ENCODE results near the gene CCAR1.
A peak's percentile ranks its signal among the peaks of the same experiment; 100 is the strongest.
"Not testable (repeated sequence)": the region's sequence is repeated elsewhere in the genome, so short reads cannot be mapped to it uniquely, and the experiment has no call there.

CCAR1 gene, protein sequence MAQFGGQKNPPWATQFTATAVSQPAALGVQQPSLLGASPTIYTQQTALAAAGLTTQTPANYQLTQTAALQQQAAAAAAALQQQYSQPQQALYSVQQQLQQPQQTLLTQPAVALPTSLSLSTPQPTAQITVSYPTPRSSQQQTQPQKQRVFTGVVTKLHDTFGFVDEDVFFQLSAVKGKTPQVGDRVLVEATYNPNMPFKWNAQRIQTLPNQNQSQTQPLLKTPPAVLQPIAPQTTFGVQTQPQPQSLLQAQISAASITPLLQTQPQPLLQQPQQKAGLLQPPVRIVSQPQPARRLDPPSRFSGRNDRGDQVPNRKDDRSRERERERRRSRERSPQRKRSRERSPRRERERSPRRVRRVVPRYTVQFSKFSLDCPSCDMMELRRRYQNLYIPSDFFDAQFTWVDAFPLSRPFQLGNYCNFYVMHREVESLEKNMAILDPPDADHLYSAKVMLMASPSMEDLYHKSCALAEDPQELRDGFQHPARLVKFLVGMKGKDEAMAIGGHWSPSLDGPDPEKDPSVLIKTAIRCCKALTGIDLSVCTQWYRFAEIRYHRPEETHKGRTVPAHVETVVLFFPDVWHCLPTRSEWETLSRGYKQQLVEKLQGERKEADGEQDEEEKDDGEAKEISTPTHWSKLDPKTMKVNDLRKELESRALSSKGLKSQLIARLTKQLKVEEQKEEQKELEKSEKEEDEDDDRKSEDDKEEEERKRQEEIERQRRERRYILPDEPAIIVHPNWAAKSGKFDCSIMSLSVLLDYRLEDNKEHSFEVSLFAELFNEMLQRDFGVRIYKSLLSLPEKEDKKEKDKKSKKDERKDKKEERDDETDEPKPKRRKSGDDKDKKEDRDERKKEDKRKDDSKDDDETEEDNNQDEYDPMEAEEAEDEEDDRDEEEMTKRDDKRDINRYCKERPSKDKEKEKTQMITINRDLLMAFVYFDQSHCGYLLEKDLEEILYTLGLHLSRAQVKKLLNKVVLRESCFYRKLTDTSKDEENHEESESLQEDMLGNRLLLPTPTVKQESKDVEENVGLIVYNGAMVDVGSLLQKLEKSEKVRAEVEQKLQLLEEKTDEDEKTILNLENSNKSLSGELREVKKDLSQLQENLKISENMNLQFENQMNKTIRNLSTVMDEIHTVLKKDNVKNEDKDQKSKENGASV
- total RNA-seq = 137 to 173 (median 163) reads per million in 9 experiments

DNA sequence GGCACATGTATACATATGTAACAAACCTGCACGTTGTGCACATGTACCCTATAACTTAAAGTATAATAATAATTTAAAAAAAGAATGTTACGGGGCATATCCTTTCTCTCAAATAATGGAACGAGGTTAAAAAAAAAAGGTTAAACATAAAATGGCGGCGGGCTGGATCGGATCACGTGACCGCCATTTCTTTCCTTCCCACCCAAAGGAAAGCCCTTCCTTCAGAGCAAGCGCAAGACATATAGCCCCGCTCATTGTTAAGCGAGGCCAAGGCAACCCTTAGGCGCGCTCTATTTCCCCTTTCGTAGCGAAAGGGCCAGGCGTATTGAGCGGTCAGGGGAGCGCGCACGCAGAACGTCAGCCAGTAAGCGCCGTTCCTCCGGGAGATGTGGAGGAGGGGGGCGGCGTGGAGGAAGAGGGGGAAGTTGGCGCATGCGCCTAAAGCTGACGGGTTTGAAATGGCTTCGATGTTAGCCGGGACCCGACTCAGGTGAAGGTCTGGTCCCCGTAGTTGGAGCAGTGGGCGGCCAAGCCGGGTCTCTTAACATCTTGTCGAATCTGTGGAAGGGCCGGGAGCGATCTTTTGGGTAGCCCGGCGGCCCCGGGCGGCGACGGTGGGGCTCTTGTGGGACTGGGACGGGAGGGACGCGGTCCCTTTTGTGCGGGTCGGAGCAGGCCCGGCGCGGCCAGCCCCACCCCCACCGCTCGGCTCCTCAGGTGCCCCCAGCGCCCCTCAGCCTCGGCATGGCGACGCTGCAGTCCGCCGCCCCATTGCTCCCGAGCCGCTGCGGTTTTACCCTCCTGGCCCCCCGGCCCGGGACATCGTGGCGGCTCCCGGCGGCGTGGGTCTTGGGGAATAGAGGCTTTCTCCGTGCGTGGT lies at the start of gene CCAR1:
CCAR1 (plus strand) TSS at position 447 of the 880 bp plus-strand sequence. CDS start 1,266 bp downstream, outside the sequence.
- Mint-ChIP-seq H3K27me3 (no peaks in the 10 kb centered on the region), H3K36me3 (ENCODE audit: insufficient read depth) (peaks cover 54% of the 10 kb centered on the region), H3K4me1 (ENCODE audit: low read depth in 2 of 2) (peaks cover 9 to 14% of the 10 kb centered on the region in 2 donors), H3K9me3 (no peaks in the 10 kb centered on the region), H3K4me3 (peak within 1 kb of the TSS; percentile 91 to 99), H3K27ac (peak within 1 kb of the TSS; percentile 98 to 99)
- ATAC-seq (replicated peaks) = peak; percentile 96
- DNase-seq = peak; percentile 93 to 95 (median 94)

DNA sequence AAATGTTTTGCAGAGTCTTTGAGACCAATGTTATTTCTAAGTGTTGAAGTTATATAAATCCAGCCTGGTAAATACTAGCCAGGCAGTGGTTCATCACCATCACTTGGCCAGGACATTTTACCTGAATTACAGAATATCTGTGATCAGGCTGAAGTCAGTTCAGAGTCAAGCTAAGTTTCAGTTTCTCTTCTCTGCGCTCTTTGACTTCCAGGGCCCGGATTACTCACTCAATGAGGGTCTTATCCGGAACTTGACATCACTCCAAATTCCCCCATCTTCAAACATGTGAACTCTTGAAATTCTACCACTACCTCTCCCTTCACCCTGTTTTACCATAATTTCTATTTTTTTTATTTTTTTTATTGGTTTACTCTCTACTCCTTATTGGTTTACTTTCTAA lies 36.6 kb upstream of the CCAR1 start:
- Mint-ChIP-seq H3K36me3 (ENCODE audit: insufficient read depth) (peaks cover 9% of the 10 kb centered on the region), H3K27ac (peak overlapping the region; percentile 59 to 96), H3K9me3 (no peaks in the 10 kb centered on the region), H3K27me3 (no peaks in the 10 kb centered on the region), H3K4me3 (peak overlapping the region; percentile 55 to 82), H3K4me1 (ENCODE audit: low read depth in 2 of 2) (peaks cover 3 to 9% of the 10 kb centered on the region in 2 donors)
- DNase-seq (peak; percentile 13 to 31 (median 16)), ATAC-seq (replicated peaks) (peak; percentile 94)

DNA sequence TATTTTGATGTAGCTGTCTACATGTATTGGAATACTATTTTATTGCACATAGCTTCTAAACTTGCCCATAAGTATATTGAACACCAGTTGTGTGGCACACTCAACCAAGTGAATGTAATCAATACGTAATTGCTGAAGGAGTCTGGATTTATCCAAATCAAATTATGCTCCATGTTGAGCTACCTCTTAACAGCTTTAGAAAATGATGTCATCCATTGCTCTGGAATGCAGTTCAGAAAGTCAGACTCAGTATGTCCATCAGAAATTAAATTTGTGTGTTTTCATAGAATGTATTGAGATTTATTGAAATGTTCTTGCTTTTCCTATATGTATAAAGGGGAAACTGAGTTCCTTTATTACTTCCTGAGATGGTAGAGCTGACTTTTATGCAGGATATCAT lies 25.0 kb upstream of the CCAR1 start:
- Mint-ChIP-seq H3K4me3 (no peak overlapping the region), H3K4me1 (ENCODE audit: low read depth in 2 of 2) (no peaks in the 10 kb centered on the region), H3K27me3 (no peaks in the 10 kb centered on the region), H3K27ac (no peak overlapping the region), H3K36me3 (ENCODE audit: insufficient read depth) (peaks cover 3% of the 10 kb centered on the region), H3K9me3 (no peaks in the 10 kb centered on the region)
- ATAC-seq (replicated peaks) (no peak), DNase-seq (no peak)

DNA sequence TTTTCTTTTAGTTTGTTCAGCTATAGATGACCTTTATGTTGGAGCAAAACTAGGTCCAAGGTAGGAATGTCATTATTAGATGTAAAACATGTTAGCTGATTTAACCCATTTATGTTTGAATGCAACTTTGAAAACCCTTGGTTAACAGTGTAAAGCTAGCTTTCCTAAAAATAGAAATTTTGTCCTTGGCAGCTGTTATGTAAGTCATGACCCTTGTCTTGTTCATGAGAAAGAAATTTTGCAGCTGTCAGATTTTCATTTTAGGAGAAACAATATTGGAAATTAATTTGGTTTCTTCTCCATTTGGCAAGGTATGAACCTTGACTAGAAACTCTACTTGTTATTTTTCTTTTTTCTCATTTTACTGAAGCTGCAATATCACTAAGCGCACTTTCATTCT lies 23.9 kb upstream of the CCAR1 start:
- DNase-seq = no peak
- Mint-ChIP-seq H3K4me3 (no peak overlapping the region), H3K36me3 (ENCODE audit: insufficient read depth) (no peaks in the 10 kb centered on the region), H3K27ac (no peak overlapping the region), H3K27me3 (no peaks in the 10 kb centered on the region), H3K9me3 (no peaks in the 10 kb centered on the region), H3K4me1 (ENCODE audit: low read depth in 2 of 2) (no peaks in the 10 kb centered on the region)
- no peak for ATAC-seq (replicated peaks)

DNA sequence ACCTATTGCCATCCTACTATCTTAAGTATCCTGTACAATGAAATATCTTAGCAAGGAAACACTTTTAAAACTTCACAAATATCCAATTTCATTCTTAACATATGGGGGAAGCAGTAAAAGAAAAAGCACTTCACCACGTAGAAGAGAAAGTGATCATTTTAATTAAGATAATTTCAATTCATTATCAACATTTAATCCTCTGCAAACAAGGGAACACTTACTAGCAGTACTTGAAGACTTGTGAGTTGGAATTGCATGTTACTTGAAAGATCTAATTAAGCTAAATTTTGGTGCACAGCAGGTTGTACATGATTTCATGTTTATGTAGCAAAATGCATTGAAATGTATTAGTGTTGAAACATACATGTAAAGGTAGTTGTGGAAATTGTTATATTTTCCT lies 20.8 kb upstream of the CCAR1 start:
- H3K27ac Mint-ChIP-seq = no peak overlapping the region
- DNase-seq = no peak
- no peak overlapping the region for H3K4me3 Mint-ChIP-seq

DNA sequence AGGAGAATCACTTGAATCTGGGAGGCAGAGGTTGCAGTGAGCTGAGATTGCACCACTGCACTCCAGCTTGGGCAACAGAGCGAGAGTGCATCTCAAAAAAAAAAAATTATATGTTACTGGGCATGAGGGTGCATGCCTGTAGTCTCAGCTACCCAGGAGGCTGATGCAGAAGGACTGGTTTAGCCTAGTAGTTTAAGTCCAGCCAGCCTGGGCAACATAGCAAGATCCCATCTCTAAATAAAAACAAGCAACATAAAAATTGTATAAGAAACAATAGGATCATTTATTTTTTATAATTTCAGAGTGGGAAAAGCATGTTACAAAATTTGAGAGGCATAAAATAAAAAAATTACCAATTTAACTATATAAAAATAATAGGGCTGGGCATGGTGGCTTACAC lies 15.5 kb upstream of the CCAR1 start:
- Mint-ChIP-seq H3K9me3 (no peaks in the 10 kb centered on the region), H3K27ac (no peak overlapping the region)
- ATAC-seq (replicated peaks) = no peak

More for the DNA sequence above, 20.8 kb upstream of the CCAR1 start:
- H3K27me3 Mint-ChIP-seq = no peaks in the 10 kb centered on the region
- H3K9me3 Mint-ChIP-seq = no peaks in the 10 kb centered on the region
- no peak for ATAC-seq (replicated peaks)
- no peaks in the 10 kb centered on the region for H3K36me3 Mint-ChIP-seq (ENCODE audit: insufficient read depth)
- no peaks in the 10 kb centered on the region for H3K4me1 Mint-ChIP-seq (ENCODE audit: low read depth in 2 of 2)

DNA sequence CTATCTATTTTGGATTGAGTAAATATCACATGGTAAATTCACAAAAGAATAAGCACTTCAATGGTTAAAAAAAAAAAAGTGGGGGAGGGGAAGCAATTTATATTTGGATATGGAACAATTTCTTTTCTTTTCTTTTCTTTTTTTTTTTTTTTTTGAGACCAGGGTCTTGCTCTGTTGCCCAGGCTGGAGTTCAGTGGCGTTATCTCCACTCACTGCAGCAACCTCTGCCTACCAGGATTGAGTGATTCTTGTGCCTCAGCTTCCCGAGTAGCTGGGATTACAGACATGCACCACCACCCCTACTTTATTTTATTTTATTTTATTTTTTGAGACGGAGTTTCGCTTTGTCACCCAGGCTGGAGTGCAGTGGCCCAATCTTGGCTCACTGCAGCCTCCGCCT lies 12.1 kb upstream of the CCAR1 start:
- H3K36me3 Mint-ChIP-seq (ENCODE audit: insufficient read depth); H3K4me3 Mint-ChIP-seq; H3K4me1 Mint-ChIP-seq (ENCODE audit: low read depth in 2 of 2); H3K9me3 Mint-ChIP-seq; H3K27me3 Mint-ChIP-seq; DNase-seq; H3K27ac Mint-ChIP-seq; ATAC-seq (replicated peaks): not testable (repeated sequence)

More for the DNA sequence above, 15.5 kb upstream of the CCAR1 start:
- Mint-ChIP-seq H3K36me3 (ENCODE audit: insufficient read depth) (peaks cover 4% of the 10 kb centered on the region), H3K4me3 (no peak overlapping the region), H3K27me3 (no peaks in the 10 kb centered on the region), H3K4me1 (ENCODE audit: low read depth in 2 of 2) (no peaks in the 10 kb centered on the region)
- DNase-seq = no peak

DNA sequence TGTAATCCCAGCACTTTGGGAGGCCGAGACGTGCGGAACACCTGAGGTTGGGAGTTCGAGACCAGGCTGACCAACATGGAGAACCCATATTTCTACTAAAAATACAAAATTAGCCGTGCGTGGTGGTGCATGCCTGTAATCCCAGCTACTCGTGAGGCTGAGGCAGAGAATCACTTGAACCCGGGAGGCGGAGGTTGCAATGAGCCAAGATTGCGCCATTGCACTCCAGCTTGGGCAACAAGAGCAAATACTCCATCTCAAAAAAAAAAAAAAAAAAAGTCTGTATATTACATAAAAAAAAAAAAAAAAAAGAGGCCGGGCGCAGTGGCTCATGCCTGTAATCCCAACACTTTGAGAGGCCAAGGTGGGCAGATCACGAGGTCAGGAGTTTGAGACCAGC lies 8.0 kb upstream of the CCAR1 start:
- not testable (repeated sequence) for H3K27me3 Mint-ChIP-seq; ATAC-seq (replicated peaks); H3K36me3 Mint-ChIP-seq (ENCODE audit: insufficient read depth)

DNA sequence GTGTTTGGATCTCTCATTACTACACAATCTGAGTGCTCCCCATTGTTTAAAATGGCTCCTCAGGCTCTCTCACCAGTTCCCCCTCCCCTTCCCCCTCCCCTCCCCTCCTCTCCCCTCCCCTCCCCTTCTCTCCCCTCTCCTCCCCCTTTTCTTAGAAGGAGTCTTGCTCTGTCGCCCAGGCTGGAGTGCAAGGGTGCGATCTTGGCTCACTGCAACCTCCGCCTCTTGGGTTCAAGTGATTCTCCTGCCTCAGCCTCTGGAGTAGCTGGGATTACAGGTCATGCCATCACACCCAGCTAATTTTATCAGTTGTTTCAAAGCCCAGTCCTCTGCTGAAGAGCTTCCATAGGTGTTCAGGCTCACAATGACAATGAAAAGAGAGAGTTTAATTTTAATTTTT lies 3.6 kb upstream of the CCAR1 start:
- no peak overlapping the region for H3K4me3 Mint-ChIP-seq
- ATAC-seq (replicated peaks) (no peak), DNase-seq (no peak)
- H3K4me1 Mint-ChIP-seq (ENCODE audit: low read depth in 2 of 2) = peaks cover 6 to 10% of the 10 kb centered on the region in 2 donors
- H3K9me3 Mint-ChIP-seq = no peaks in the 10 kb centered on the region
- no peak overlapping the region for H3K27ac Mint-ChIP-seq
- no peaks in the 10 kb centered on the region for H3K27me3 Mint-ChIP-seq
- H3K36me3 Mint-ChIP-seq (ENCODE audit: insufficient read depth) = peaks cover 22% of the 10 kb centered on the region

More for the DNA sequence above, 8.0 kb upstream of the CCAR1 start:
- not testable (repeated sequence) for H3K4me1 Mint-ChIP-seq (ENCODE audit: low read depth in 2 of 2); DNase-seq; H3K27ac Mint-ChIP-seq; H3K4me3 Mint-ChIP-seq; H3K9me3 Mint-ChIP-seq

DNA sequence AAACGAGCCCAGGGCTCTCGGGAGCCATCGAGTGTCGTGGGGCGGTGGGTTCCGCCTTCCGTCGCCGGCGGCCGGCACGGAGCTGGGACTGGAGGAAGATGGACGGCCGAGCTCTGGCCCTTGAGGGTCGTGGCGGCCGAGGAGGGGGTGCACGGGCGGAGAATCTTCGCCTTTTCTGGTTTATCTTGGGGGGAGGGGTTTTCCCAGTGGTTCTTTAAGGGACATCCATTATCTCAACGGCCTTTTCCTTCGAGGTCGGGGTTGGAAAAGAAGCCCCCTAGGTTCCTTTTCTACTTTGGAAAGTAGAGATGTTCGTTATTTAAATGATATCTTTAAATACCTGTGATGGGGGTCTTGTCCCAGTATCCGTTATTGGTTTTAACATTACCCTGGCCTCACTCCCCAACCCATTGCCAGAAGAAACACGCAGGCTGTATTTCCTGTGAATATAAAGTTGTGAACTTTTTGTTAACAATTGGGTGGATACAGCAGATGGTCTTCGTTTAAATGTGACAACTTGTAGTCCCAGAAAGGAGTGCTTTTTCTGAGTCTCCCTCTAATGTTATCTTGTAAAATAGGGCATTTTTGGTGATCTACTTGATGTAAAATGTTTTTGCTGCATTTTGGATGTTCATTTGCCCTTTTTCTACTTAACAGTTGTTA lies 765 bp downstream of the CCAR1 start:
- no peaks in the 10 kb centered on the region for H3K9me3 Mint-ChIP-seq
- H3K4me1 Mint-ChIP-seq (ENCODE audit: low read depth in 2 of 2) = peaks cover 10 to 14% of the 10 kb centered on the region in 2 donors
- peaks cover 62% of the 10 kb centered on the region for H3K36me3 Mint-ChIP-seq (ENCODE audit: insufficient read depth)
- ATAC-seq (replicated peaks) (no peak), DNase-seq (no peak)
- H3K4me3 Mint-ChIP-seq = peak overlapping the region; percentile 91 to 99
- peak overlapping the region; percentile 98 to 99 for H3K27ac Mint-ChIP-seq
- H3K27me3 Mint-ChIP-seq = no peaks in the 10 kb centered on the region

DNA sequence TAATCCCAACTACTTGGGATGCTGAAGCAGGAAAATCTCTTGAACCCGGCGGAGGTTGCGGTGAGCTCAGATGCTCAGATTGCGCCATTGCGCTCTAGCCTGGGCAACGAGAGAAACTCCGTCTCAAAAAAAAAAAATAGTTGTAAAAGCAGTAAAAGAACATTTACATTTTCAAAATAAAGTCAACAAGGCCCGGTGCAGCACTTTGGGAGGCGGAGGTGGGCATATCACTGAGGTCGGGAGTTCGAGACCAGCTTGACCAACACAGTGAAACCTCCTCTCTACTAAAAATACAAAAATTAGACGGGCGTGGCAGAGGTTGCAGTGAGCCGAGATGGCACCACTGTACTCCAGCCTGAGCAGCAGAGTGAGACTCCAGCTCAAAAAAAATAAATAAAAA lies 4.0 kb downstream of the CCAR1 start:
- Mint-ChIP-seq H3K36me3 (ENCODE audit: insufficient read depth) (peaks cover 90% of the 10 kb centered on the region), H3K27ac (no peak overlapping the region)
- no peak for ATAC-seq (replicated peaks)

DNA sequence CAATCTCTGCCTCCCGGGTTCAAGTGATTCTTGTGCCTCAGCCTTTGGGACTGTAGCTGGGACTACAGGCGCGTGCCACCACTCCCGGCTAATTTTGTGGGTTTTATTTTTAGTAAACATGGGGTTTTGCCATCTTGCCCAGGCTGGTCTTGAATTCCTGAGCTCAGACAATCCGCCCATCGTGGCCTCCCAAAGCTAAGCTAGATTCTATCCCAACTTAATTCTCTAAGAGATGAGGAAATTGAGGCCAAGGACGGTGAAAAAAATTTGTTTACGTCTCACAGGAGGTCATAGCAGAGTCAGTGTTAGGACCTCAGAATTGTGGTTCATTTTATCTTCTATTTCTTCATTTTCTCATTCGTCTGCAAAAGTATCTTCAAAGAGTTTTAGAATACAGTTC lies 6.1 kb downstream of the CCAR1 start:
- H3K36me3 Mint-ChIP-seq (ENCODE audit: insufficient read depth) = peaks cover 96% of the 10 kb centered on the region
- peaks cover 12 to 14% of the 10 kb centered on the region in 2 donors for H3K4me1 Mint-ChIP-seq (ENCODE audit: low read depth in 2 of 2)
- H3K4me3 Mint-ChIP-seq = peak overlapping the region in 1 of 2 donors; percentile 41
- no peaks in the 10 kb centered on the region for H3K9me3 Mint-ChIP-seq
- no peak for DNase-seq
- H3K27me3 Mint-ChIP-seq = no peaks in the 10 kb centered on the region
- peak overlapping the region in 1 of 2 donors; percentile 58 for H3K27ac Mint-ChIP-seq
- ATAC-seq (replicated peaks) = no peak

More for the DNA sequence above, 4.0 kb downstream of the CCAR1 start:
- no peaks in the 10 kb centered on the region for H3K27me3 Mint-ChIP-seq
- H3K9me3 Mint-ChIP-seq = no peaks in the 10 kb centered on the region
- no peak for DNase-seq
- peaks cover 13 to 18% of the 10 kb centered on the region in 2 donors for H3K4me1 Mint-ChIP-seq (ENCODE audit: low read depth in 2 of 2)
- H3K4me3 Mint-ChIP-seq = no peak overlapping the region
